ENCODE results near the gene METTL21C.

METTL21C gene

DNA sequence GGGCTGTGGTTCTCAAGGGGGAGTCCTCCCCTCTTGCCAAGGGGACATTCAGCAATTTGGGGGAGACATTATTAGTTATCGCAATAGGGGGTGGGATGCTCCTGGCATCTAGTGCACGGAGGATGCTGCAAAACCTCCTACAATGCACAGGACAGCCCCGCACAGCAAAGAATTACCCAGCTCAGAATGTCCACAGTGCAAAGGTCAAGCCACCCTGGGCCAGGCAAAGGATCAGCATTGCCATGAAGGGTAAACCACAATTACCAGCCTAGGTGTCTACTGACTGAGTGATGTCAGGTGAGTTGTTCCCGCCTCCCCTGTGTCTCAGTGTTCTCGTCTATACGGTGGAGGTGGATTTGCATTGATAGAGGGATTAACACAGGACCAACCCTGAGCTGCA, 2.4 kb upstream of the METTL21C start:
- DNase-seq = no peak

DNA sequence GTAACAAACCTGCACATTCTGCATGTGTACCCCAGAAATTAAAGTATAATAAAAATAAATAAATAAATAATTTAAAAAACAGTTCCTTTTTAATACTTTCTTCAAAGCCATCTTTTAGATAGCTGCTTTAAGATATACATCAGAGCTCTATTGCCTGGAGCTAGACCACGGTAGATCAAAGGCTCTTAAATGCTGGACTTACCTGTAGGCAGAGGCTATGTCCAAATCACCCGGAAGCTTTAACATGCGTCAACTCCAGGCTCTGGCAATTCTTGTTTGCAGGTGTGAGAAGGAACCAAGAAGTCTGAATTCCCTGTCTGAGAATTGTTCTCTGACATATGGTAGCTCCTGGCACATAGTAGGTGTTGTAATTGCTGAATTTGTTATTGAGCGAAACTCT, 1.6 kb upstream of the METTL21C start:
- no peak for DNase-seq

DNA sequence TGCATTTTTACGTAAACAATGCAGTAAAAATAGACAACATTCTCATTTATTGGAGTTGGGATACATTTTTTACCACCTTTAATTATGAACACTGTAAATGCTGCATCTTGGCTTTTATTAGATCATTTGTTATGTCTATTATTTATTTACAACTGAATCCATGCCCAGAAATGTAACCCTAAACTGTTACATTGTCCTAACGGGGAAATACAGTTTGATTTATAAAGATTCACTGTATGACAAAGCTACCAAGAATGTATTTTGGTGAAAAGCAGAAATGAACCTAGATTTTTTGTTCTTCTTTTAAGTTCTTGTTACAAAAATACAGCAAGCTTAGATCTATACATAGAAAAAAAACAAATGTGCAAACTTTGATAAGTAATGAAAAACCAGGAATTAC, 1.1 kb downstream of the METTL21C start:
- no peak for DNase-seq

DNA sequence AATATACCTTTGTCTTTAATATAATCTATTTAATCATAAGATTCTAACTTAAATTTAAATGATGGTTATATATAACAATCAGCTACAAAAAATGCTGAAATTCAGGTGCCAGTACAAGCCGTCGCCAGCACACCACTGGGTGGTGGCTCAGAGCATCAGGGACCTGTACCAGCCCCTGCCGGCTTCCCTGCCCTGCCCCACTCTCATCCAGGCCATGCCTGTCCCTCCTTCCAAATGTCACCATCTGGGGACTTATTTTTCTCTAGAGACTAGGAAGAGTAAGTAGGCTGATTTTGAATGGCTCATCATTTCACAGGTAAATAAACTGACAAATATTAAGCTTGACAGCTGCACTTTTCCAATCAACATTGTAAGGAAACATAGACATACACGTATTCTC, 1.6 kb downstream of the METTL21C start:
- no peak for DNase-seq

DNA sequence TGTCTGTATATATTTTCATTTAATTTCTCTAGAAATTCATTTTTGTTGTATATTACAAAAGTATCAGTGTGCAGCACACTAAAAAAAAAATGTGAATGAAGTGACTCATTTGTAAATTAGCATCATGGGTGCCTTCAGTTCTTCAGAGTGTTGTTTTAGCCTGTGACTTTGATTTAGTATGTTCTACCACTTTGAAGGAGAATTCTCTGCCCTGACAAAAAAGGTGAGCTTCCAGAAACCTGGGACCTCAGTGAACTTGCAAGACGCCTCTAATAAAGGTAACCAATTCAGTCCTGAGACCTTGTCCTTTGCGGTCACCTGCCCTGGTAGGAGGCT, 2.4 kb downstream of the METTL21C start:
- no peak for DNase-seq

DNA sequence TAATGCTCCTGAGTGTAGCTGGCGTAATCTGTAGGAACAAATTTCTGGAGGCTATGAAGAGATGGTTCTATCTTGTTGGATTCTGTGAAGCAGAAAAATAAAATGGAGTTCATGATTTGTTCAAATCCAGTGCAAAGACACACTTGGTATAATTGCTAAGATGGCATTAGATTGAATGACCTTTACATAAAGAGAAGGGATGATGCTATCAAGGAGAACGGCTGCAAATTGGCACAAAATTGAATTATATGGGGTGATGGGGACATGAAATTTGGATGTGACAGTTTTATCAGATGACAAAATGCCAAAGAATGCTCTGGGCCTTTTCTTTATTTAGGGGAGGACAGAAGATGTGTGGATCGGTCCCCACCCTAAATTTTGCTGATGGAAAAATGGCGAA, 4.0 kb downstream of the METTL21C start:
- DNase-seq = no peak

DNA sequence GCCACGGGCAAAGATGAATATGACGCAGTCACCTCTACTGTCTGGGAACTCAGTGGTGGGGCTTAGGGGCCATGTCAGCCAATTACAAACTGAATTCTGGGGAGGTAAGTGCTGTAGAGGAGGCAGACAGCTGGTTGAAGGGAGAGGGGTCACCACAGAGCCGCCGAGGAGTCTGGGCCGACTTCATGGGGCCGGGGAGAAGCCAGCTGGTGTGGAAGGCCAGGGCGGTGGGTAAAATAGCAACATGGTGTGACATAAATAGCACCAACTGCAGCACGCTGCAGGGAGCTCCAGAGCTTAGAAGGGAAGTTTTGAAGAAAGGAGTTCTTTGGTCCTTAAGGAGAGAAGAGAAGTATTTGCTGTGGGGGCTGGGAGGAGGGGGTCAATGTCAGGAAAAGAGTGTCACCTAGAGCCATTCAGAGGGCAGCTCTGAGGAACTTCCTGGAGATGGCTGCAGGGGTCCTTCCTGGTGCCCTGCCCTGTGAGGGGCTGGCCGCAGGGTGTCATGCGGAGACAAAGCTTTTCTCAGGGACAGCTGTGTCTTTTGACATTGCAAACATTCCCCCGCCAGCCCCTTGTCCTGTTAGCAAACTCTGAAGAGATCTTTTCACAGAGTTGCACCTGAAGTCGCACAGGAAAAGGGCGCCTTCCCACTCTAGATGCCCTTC, 6.4 kb downstream of the METTL21C start:
- DNase-seq = no peak

DNA sequence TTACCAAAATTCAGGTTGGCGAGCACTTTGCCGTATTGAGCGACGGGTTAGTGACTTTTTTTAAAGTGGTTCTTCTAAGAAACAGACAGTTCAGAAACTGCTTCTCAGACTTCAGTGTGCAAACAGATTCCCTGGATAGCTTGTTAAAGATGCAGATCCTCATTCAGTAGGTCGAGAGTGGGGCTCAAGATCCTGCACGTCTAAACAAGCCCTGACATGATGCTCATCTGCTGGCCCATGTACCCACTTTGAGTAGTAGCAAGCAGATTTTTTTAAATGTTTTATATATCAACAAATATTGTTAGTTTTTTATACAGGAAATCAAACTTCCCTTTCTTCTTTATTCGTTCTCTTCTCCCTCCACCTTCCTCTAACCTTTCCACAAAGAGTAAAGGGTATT, 7.3 kb downstream of the METTL21C start:
- DNase-seq = peak; percentile 18

DNA sequence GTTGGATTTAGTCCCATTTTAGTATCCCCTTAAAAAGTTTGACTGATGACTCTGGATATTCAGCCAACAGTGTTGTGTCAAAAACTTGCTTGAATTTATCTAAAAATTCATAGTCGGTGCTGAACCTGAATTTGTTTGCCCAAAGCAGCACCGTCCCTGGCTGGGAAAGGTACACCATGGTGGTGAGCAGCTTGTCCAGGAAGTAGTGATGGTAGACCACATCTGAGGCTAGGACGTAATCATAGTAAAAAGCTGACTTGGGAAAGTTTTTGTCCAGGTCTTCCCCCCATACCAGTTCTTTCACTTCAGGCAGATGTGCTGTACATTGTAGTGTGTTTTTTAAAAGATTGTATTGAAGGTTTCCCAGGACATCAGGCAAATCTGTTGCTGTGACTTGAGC, 8.8 kb downstream of the METTL21C start:
- no peak for DNase-seq

DNA sequence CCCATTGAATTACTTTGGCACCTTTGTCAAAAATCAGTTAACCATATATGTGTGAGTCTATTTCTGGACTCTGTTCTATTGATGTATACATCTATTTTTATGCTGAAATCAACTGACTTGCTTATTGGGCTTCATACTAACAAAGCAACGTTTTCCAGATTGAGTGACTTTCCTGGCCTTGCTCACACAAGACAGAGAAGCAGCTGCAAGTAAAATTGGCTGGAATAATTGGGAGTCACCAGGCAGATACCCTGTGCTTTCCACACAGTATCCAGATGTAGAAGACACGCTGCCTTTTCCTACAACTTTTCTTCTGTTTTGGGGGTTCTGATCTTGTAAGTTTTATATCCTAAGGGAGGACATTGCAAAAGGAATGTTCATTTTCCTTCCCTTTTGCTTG, 11.2 kb downstream of the METTL21C start:
- DNase-seq = no peak

DNA sequence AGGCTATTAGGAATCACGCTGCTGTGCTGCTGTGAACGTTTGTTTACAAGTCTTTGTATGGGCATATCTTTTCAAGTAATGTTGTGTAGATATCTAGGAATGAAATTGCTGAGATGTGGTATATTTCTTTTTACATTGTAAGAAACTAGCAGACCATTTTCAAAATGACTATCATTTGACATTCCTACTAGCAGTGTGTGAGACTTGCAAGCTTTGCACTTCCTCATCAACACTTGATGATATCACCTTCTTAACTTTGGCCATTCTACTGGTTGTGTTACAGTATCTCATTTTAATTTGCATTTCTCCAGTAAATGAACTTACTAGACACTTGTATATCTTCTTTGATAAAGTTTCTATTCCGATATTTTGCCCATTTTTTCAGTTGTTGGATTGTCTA, 12.1 kb downstream of the METTL21C start:
- DNase-seq = no peak

DNA sequence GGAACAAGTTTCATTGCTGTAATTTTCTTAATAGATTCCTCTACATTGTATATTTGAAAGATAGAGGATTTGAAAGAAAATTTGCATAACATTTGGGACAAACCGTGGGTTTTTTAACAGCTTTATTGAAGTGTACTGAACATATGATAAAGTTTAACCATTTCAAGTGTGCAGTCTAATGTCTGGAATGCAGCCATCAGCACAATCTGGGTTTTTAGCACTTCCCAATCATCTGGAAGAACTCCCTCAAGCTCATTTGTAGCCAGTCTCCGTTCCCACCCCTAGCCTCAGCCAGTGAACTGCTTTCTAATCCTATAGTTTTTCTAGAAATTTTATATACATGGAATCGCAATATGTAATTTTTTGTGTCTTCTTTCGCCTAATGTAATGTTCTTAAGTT, 12.6 kb downstream of the METTL21C start:
- DNase-seq = no peak

DNA sequence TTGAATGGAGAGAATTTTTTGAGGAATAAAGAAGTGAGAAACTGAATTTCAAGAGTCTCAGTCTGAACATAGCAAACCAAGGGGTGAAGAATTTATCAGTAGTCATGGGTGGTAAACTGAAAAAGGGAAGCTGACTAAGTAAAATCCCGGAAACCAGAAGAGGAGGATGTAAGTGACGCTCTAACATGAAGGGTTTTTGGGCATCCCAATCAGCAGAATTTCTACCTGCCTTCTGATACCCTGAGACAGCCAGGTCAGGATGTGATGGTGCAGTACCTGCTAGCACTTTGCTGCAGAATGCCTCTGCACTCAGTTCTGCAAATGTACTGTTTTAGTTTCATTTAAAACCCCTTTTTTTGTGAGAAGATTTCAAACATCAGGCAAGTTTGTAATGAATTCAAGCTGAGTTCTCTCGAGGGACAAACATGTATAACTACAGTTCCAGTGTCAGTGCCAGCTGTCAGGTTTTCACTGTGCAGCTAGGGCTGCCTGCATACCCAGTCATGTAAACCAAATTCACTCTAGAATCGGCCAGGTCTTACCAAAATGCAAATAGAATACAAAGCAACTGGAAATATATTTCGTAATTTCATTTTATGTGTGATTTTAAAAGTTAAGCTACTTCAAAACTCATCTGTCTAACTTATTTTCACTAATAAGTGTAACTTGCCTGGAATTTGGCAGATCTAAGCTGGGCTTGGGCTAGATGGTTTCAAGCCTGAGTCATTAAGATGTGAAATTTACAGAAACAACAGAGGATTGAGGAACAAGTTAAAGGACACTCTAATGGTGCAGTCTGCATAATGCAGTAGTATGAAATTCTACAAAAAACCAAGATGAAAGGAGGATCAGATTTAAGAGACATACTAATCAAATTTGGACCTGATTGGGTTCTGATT, 13.8 kb downstream of the METTL21C start:
- DNase-seq = no peak

DNA sequence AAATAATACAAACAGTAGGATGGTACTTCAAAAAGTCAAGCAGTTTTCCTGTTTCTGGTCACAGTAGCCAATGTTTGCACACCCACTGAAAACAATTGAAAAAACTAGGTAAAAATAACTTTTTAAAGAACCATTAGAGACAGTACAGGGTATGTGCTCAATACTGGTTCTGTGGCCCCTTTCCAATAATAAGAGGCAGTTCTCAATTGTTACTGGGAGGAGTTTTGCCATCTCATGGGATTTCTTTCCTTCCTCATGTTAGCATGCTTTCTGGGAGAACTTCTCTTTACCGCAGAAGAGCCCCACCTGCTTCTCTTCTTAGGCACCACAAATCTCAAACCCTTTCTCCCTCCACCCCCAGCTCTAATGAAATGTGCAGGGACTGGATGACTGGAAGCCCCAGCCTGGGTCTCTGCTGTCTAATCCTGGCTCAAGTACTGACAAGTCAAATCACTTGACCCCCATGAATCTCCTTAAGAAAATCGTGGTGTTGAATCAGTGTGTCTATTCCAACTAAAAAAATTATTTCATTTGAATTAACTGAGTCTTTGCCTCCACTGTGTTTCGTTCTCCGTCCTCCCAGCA, 14.6 kb downstream of the METTL21C start:
- DNase-seq = no peak

DNA sequence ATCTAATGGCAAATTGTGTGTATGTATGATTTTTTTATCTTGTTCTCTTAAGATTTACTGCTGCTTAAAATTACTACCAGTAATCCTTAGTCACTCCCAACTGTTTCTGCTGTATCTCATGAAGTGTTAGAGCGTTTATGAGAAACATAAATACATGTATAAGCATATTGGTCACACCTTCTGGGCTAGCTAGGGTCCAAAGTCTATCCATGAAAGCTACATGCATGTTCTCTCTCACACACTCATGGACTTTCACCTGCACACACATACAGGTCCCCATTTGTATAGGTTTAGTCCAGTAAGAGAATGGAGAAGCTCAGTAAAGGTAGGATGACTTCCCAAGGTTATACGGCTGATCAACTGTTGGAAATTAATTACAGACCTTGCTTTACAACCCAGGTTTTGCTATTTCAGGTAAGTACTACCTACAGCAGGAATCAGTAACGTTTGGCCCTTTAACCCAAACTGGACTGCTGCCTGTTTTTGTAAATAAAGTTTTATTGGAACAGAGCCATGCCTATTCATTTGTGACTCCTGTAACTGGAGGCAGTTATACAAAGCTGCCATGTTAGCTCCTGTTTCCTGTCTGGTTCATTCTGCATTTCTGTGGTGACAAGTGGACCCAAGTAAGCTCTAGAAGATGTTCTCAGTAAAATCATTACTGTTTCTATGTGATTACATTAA, 15.3 kb downstream of the METTL21C start:
- no peak for DNase-seq

DNA sequence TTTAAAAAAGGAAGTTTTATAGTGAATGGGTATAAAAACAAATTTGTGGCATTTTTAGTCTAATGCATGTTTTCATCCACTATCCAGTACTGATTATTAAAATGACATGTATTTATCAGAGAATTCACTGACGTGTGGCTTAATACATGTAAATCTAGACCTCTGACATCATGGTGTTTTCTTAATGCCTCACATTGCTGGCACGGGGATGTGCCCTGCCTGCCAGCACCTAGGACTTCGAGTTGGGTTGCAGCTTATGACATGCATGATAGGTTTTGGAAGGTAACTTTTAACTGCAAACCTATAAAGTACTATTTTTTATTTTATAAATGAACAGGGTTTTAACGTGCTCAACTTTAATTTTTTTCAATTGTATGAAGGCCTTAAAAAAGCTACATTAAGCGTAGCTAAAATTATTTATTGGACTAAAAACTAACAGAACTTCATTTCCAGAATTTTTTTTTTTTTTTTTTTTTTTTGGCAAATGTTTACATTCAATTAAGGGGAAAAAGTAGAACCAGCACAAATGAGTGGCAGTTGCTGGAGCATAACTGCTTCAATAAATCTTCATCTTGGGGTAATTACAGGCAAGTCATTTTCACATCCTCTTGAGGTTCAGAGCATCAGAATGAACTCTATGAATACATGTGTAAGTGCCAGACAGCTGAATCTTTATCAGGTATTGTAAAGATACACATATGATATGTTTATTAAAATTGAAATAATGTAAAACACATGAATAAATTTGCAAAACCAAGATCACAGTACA, 16.3 kb downstream of the METTL21C start:
- DNase-seq = peak; percentile 87

DNA sequence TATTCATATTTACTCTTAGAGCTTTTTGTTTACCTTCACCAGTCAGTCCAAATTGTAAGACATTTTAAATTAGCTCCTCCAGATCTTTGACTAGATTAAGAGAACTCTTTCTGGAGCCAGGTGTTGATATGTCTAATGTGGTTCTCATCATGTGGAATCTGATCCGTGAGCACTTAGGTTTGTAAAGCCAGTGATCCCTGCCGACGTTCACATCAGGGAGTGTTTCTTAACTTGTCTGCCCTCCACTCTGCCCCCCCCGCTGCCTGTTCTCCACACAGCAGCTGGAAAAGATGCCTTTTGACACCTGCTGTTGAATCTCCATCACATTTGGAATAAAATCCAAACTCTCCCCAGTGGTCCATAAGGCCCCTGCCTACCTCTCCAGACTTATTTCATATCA, 17.7 kb downstream of the METTL21C start:
- DNase-seq = peak; percentile 72

DNA sequence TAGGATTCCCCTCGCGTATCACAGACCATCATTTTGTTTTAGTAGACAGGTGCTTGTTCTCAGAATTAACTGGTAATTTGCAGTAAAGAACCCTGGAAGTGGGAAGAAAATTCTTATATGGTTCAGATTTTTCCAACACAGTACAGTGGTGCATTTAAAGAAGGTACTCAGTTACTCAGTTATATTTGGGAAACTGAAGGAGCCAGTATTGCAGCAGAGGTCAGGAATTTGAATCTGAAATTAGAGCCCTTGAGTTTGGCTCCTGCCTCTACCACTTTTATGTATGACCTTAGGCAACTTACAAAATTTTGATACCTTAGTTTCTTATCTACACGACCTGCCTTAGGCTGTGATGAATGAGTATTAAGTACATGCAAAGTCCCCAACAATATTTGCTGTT, 19.7 kb downstream of the METTL21C start:
- DNase-seq = no peak

DNA sequence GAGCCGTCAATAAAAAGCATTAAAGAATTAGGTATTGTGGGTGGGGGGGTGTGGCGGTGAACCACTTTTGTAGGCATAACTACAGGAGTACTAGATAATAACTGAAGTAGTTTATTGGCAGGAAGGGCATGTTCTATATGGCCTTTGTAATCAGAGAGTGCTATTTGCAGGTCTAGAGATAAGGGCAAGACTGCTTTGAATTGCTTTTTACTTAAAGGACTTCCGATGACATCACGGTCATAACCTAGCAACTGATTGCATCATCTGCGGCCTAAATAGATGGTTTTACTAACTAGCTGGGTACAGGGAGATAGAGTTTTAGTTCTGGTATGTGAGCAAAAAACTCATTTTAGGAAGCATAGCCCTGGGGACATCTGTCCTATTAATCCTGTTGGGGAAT, 24.7 kb downstream of the METTL21C start:
- DNase-seq = no peak

DNA sequence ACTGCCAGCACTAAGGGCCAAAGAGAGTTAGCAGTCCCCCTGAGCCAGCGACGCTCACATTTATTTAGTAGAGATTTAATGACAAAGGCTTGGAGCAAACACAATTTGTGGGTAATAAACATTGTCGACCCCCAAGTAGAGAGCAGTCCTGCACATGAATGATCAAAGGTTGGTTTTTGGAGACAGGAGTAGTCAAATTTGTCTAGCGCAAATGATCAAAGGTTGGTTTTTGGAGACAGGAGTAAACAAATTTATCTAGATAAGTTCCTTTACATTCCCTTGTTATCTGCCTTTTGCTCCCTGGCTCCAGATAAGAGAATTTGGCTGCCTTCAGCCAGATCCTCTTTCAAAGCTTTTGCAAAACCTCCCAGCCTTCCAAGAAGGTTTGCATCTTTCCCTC, 26.9 kb downstream of the METTL21C start:
- no peak for DNase-seq

DNA sequence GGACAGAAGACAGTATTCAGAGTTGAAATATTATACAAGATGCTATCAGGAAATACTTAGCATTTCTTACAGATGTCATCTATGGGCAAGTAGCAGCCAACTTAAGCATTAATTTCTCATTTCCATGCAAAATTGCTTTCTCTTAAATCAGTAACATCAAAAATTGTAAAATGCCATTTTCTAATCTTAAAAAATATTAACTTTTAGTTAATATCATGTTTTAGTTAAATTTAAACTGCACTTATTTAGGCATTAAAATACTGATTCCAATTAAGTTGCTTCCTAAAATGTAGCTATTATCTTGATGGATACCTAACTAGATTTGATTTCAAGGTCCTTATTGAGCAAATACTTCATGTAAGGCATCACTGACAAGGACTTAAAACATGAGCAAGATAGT, 27.8 kb downstream of the METTL21C start:
- no peak for DNase-seq

DNA sequence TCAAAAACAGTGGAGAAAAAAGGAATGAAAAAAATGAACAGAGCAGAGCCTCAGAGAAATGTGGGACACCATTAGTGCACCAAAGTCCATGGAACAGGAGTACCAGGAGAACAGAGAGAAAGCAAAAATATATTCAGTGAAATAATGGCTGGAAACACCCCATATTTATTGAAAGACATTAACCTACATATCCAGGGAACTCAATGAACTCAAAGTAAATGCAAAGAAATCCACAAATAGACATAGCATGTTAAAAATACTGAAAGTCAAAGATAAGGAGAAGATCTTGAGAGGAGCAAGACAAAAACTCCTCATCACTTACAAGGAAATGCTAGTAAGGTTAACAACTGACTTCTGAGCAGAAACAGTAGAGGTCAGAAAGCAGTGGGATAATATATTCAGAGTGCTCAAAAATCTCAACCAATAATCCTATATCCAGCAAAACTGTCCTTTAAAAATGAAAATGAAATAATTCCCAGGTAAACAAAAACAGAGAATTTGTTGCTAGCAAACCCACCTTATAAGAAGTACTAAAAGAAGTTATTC, 35.6 kb downstream of the METTL21C start:
- no peak for DNase-seq

DNA sequence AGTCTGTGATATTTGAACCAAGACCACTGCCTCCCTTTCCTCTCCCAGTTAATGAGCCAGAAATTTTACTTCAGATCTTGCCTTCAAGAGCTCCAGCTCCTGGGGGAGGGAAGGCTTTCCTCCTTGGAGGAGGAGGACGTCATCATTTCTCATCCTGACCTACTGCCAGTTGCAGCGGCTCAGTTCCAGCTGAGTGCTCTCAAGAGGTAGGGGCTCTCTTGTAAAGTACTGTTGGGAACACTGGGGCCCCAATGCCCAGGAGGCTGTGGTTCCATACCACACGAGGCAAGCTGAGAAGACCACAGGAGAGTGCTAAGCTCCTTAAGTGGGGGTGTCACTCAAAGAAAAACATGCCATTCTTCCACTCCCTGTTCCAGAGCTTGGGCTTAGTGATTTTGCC, 36.2 kb downstream of the METTL21C start:
- DNase-seq = peak; percentile 90

Measured in DMS79 treated with DMSO at 0.1 percent for 48 hours (cell line).